GM21390 (cell line): ENCODE measurements around the gene SLC8A3.

ENCODE experiments used
- ATAC-seq: cut with Tn5 transposase; IDR thresholded peaks from one replicate; pipeline ENCODE4 v1.9.1; 2021; ENCODE audit not compliant: unreplicated experiment

The SLC8A3 gene

DNA sequence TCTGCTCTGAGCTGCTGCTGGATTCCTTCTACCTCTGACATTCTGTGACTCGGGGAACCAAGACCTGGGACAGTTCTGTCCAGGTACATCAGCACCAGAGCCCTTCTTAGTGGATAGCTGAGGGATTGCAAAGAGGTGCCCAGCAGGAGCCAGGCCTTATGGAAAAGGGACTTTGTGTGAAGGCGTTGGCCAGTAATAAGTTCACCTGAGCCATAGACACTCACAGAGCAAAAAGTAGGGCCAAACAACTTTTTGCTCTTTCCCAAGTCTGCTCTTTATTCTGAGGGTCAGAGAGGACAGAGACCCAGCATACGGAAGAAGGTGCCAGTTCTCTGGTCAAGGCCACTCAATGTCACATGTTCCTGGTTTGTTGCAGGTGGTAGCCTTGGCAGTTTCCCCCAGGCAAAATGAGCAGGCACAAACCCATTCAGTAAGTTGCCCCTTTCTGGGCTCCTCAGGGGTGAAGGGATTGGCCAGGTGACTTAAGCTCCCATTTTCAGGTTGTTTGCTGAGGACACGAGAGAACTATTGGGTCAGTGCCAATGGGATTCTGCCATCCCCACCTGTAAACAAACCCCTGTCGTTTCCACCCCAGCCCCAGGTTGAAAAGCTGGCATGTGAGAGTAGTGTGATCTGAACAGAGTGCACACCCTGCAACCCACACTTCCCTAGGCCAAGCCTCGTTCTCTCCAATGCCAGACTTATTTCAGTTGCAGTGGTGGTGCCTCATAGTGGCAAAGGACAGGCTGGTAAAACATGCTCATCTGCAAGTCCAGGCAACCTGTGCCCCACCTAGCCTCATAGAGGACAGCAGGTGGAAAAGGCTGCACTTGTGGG, 159.2 kb downstream of the SLC8A3 start:
- ATAC-seq, result no peak

DNA sequence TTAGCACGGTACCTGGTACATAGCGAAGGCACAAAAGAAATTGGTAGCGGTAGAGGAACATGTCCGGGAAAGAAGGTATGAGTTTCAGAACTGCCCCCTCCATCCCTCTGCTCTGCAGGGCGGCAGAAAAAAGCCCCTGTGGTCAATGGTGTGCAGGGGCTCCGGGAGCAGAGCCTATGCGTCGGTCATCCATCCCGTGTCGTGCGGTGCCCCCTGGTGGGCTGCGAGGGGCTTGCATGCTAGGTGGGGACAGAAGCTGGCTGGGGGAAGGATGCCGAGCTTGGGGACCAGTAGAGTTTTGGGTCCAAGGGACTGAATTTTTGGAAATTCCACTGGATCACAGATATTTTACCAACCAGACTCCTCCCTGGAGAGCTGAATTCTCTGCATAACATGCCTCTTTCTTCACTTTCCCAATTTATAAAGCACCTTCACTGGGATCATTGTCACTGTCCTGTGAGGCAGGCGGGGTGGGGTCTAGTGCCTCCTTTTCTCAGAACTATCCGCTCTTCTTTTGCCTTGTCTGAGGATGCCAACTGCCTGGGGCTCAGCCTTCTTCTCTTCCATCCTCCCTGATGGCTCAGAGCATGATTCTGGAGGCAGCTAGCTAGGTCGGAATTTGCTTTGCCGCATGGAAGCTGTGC, 160.8 kb downstream of the SLC8A3 start:
- no peak for ATAC-seq

GRCh38 chr14:70023871-70024270, 164.9 kb downstream of the SLC8A3 start:
- ATAC-seq, result no peak

- no peak for ATAC-seq
Measured at GRCh38 chr14:70022771-70023445, 165.8 kb downstream of the SLC8A3 start.

DNA sequence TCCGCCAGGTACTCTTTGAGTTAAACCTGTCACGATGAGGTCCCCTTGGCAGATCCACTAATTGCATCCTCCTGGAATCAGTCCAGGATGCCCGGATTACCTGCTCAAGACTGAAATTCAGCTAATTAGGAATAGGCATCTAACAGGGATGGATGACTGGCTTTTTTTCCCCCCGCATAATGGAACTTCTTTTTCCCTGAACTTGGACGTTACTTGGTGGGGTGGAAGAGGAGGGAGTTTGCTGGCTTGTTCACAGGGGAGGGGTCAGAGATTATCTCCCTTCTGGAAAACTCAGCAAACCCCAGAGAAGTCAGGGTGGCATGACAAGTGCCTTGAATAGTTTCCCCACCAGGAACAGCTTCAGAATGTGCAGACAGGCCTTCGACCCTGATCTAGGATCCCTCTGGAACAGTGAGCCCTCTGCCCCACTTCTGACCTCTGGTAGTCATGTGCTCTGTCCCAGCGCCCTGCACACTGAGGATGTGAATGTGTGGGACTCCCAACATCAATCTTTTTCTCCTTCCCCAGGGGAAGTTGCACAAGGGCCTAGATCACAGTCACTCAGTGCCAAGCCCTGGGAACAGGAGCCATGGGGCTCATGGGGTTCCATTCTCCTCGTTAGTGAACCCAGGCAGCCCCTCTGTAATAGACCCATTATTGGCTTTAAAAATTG, 167.1 kb downstream of the SLC8A3 start:
- no peak for ATAC-seq

DNA sequence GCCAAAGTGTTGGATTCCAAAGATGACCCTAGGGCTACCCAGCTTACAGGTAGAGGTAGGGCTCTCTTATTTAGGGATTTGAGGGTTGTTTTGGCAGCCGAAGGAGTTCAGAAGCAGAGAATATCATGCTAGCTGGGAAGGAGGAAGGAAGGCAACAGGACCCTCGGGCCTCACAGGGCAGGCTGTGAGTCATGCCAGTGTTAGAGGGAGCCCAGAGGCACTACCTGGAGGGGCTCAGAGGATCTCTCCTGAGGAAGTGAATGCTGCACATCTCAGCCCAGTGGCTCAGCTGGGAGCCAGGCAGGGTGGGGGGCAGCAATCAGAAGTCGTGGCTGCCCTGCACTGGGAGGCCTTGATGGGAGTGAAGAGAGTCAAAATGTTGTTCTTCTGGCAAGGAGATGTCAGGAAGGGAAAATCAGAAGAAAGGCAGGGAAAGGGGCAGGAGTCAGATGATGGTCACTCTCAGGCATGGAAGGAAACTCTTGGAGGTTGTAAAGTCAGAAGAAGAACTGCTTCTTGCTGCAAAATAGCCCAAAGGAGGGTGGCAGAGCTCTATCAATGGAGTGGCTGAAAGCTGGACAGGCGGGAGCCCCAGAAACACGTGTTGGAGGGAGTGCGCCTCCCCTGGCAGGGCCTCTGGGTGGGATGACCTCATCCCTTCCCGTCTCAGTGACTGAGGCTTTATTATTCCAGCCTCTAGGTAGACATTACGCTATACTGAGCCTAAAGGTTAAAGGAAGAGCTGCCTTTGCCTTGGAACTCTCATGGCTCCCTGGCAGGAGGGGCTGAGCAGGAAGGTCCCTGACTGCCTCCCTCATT, 168.2 kb downstream of the SLC8A3 start:
- no peak for ATAC-seq

DNA sequence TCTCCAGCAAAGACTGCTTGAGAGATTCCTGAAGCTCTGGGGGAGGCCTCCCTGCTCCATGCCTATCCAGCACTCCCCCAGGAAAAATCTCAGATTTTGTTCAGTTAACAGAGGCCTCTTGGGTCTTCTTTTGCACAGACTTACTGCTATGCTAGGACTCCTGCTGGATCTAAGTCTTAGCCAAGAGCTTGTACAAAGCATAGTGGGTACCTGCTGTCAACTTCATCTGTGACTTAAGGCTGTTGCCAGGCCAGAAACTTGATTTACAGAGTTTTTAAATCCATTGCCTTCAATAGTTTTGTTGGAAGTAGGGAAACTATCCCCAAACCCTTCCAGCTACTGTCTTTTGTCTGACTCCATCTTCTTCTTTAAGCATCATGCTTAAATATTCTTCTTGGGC, 169.1 kb downstream of the SLC8A3 start:
- ATAC-seq, result no peak

- peak; percentile 84 for ATAC-seq
Measured at GRCh38 chr14:70018713-70019211, 170.0 kb downstream of the SLC8A3 start.

DNA sequence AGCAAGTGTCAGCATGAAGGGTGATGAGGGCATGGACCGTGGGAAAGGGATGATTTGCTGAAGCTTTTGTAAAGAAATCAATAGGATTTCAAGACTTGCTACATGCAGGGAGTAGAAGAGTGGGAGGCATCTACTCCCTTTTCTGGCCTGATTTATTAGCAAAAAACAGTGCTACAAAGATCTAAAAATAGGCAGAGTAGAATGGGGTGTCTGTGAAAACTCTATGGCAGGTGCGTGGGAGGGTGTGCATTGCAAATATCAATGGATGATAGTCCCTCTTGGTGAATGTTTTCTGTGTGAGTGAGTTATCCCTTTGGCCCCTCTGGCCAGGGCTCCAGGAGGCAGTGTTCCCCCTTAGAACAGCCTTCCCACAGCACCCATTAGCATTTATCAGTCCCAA, 170.5 kb downstream of the SLC8A3 start:
- no peak for ATAC-seq

DNA sequence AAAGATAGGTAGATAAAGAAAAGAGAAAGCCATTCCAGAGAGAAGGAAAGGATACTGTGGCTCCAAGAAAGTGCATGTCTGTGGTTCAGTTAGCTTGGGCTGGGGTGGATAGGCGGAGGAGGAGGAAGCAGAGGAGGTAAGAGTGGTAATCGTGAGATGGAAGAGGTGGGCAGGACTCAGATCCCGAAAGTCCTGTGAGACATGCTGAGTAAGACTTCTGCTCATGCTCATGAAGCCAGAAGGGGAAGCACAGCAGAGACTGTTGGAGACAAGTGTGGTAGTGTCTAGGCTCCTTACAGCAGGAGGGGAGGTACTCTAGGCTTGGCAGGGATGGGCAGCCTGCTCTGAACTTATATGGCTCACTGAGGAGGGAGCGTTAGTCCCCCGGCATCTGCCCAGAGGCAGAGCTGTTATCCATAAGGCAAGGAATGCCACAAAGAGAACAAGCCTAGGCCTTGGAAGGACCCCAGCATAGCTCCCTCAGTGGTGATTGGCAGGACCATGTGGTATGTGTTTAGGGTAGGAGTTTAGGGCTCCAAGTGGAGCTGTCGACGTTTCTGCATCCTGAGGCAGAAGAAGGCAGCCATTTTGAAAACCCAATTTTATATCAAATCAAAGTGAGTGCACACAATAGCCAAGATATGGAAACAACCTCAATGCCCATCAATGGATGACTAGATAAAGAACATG, 174.2 kb downstream of the SLC8A3 start:
- no peak for ATAC-seq

GRCh38 chr14:70013271-70013873, 175.4 kb downstream of the SLC8A3 start:
- ATAC-seq, result no peak

GRCh38 chr14:70011708-70012107, 177.0 kb downstream of the SLC8A3 start:
- ATAC-seq, result no peak

- ATAC-seq, result no peak
Measured at GRCh38 chr14:70011098-70011497, 177.7 kb downstream of the SLC8A3 start.

DNA sequence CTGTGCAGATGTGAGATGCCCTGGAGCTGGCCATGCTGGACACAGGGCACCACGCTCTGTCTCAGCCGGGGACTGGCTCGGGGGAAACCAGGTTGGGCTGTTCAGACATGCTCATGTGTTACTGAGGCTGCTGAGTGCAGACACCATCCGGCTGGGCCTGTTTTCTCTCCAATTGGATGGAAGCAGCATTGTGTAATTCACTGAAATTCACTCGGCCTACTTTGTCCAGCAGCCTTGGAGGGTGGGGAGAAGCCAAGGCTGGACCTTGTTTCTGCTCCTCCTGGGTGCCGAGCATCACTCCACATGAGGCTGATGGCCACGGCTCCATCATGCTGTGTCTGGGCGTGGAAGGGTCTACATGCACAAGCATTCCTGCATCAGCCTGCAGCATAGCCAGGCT, 178.8 kb downstream of the SLC8A3 start:
- no peak for ATAC-seq

DNA sequence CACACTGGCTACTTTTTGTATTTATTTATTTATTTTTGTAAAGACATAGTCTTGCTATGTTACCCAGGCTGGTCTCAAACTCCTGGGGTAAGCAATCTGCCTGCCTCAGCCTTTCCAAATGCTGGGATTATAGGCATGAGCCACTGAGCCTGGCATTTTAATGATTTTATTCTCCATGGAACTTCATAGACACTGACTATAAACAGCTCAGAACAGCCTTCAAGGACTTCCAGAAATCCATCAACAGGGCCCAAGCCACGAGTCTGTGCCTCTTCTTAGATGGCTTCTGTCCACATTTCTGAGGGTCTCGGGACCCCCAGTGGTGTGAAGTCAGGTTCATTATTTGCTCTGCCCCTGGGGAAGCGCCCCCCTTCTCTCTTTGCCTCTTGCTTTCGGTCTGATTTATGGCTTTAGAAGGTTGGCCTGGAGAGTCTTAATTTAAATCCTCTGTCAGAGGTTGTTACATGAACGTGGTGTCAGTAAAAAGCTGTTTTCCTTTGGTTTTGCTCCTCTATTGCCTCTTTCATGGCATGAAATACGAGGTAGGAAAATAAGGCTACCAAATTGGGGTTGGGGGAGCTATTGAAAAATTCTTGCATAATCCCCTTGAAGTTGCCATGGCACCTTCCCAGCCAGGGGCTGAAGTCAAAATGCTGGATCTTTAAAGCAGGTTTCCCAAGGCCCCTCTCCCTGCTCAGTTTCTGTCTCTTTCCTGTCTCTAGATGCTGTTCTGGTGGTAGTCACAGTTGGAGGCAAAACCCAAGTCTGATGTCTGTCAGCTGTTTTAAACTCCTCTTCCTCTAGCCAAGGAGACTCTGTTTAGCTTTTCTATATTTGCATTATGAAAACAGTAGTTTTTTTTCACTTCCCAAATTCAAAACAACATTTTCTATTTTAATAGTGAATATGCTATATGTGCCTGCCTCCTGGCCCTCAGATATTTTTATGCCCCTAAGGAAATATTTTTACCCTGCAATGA, 180.2 kb downstream of the SLC8A3 start:
- ATAC-seq, result peak; percentile 68

- no peak for ATAC-seq
Measured at GRCh38 chr14:70006699-70007098, 182.1 kb downstream of the SLC8A3 start.

DNA sequence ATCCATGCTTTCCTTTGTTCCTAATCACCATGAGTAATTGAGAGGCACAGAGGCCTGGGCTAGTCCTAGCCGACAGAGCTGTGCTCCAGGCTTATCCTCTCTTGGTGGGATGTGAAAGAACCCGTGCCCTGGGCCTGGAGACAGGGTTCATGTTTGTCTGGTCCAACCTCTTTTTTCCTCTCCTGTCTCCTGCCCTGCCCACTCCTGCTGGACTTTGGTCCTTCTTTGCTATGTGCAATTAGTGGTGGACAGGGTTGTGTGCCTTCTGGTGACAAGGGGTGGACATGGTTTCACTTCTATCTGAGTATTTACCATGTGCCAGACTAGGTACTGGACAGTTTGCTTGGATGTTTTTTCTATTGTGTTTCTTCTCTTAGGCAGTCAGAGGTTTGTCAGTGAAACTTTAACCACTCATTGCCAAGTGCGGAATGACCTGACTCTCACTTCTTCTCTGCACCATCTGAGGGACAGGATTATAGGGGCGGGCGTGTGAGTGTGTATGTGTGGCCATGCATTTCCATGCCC, 183.4 kb downstream of the SLC8A3 start:
- ATAC-seq, result no peak

DNA sequence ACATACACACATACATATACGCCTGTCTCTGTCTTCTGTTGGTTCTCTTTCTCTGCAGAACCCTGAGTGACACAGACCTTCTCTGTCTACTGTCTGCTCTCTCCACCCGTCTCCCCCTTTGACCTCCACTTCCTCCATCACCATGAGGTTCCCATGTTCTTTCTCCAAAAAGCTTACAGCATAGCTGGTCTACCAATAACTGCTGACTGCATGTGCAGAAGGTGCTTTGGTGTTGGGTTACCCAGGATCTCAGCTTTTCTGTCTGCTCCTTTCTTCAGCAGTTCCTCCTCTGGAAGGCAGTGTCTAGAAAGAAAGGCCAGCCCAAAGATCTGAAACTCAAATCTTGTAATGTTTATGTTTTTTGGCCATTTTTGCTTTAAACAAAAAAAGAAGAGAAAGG, 184.0 kb downstream of the SLC8A3 start:
- ATAC-seq, result no peak
